ENCODE data around the gene COQ8A. TPM values are rescaled to one million over a fixed set of nuclear protein-coding genes. Genes with fewer than 3 reads are reported as not detected.

COQ8A gene
- total and polyA plus RNA-seq, 10 of the 15 experiments (the other 5 are each of a cell fraction or from before 2014, with no cell fraction given): 0.72 to 24.8 (median 12.1) TPM

GRCh38 chr1:226972931-226973330 lies 32.8 kb downstream of the COQ8A start:
- ChIA-PET POLR2A (no interaction called here), SMC1A (ENCODE audit: uncharacterized antibody, unreplicated experiment) (no interaction called here), RAD21 (ENCODE audit: unreplicated experiment) (no interaction called here), CTCF (no interaction called here)
- no peak overlapping the region for H2AFZ ChIP-seq (ENCODE audit: control insufficient read depth, low read depth, low read length)
- intact Hi-C loops (cut with micrococcal nuclease; ENCODE audit: unreplicated experiment): no loop called here
- TF ChIP-seq RFX5 (IDR thresholded peaks at IDR 0.05; ENCODE audit: low read depth, low read length) (no peak), CHD4 (IDR thresholded peaks at IDR 0.05) (no peak), MYB (IDR thresholded peaks at IDR 0.05; ENCODE audit: borderline replicate concordance, low read depth, low read length) (no peak), NFYB (IDR thresholded peaks at IDR 0.05; ENCODE audit: insufficient read depth, low read depth, low read length) (no peak), EGR1 (IDR thresholded peaks at IDR 0.05; ENCODE audit: borderline replicate concordance in 1 of 2, low read depth in 2 of 2, low read length in 2 of 2) (no peak), PML (IDR thresholded peaks at IDR 0.05; ENCODE audit: low read length) (no peak), CBX5 (IDR thresholded peaks at IDR 0.05; ENCODE audit: low read depth) (no peak), MTA3 (IDR thresholded peaks at IDR 0.05; ENCODE audit: borderline replicate concordance, low read length) (no peak), TCF12 (IDR thresholded peaks at IDR 0.05; ENCODE audit: low read depth, low read length) (no peak), YBX1 (IDR thresholded peaks at IDR 0.05) (no peak)
- TF ChIP-seq, protein P1, sequence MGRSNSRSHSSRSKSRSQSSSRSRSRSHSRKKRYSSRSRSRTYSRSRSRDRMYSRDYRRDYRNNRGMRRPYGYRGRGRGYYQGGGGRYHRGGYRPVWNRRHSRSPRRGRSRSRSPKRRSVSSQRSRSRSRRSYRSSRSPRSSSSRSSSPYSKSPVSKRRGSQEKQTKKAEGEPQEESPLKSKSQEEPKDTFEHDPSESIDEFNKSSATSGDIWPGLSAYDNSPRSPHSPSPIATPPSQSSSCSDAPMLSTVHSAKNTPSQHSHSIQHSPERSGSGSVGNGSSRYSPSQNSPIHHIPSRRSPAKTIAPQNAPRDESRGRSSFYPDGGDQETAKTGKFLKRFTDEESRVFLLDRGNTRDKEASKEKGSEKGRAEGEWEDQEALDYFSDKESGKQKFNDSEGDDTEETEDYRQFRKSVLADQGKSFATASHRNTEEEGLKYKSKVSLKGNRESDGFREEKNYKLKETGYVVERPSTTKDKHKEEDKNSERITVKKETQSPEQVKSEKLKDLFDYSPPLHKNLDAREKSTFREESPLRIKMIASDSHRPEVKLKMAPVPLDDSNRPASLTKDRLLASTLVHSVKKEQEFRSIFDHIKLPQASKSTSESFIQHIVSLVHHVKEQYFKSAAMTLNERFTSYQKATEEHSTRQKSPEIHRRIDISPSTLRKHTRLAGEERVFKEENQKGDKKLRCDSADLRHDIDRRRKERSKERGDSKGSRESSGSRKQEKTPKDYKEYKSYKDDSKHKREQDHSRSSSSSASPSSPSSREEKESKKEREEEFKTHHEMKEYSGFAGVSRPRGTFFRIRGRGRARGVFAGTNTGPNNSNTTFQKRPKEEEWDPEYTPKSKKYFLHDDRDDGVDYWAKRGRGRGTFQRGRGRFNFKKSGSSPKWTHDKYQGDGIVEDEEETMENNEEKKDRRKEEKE (IDR thresholded peaks at IDR 0.05): no peak
- no peak overlapping the region for H3K27ac ChIP-seq (ENCODE audit: control insufficient read depth, insufficient read depth)
- in situ Hi-C loops (cut with MboI): no loop called here
- no peak overlapping the region for H3K9ac ChIP-seq (ENCODE audit: control insufficient read depth, insufficient read depth, low read length)
- H3K36me3 ChIP-seq (ENCODE audit: control insufficient read depth in 2 of 2, insufficient read depth in 2 of 2, low read length in 1 of 2): no peaks in the 10 kb centered on the region
- FAIRE-seq: no peak
- H4K20me1 ChIP-seq (ENCODE audit: control insufficient read depth, insufficient read depth): no peaks in the 10 kb centered on the region
- H3K79me2 ChIP-seq (ENCODE audit: control insufficient read depth, insufficient read depth, low read length): no peaks in the 10 kb centered on the region
- no TSS peak for BruUV-seq (replicated peaks)
- H3K9me3 ChIP-seq (replicated peaks; ENCODE audit: control insufficient read depth, insufficient read depth, low read length): peaks cover 1% of the 10 kb centered on the region; the same call in 2 of the 3 replicates
- 88% methylated on average over 6 of the region's 6 CpGs for WGBS (ENCODE audit: insufficient coverage, insufficient replicate concordance, low lambda C conversion rate, missing lambda C conversion rate)
- no peak for DNase-seq (ENCODE audit: low read depth, low spot score)
- no peak overlapping the region for H3K4me3 ChIP-seq
- H3K4me1 ChIP-seq (ENCODE audit: control insufficient read depth, insufficient read depth, low read length): no peaks in the 10 kb centered on the region
- H3K27me3 ChIP-seq (replicated peaks in 1 of 2; ENCODE audit: control insufficient read depth in 2 of 2, insufficient read depth in 2 of 2, low read length in 1 of 2): no peaks in the 10 kb centered on the region
- no peak for ATAC-seq
- no peak overlapping the region for H3K4me2 ChIP-seq (ENCODE audit: control insufficient read depth, insufficient read depth)

All from GM12878 (cell line).